Measurements from ENCODE around the gene PTPRZ1. TPM values are rescaled to one million over a fixed set of nuclear protein-coding genes. Genes with fewer than 3 reads are reported as not detected.

Gene PTPRZ1
- polyA plus RNA-seq, 4 donors = 3.1 to 5.9 (median 3.3) TPM

GRCh38 chr7:122035876-122036275 lies 162.9 kb downstream of the PTPRZ1 start:
- no peak for DNase-seq (ENCODE audit: low read depth in 4 of 4, low spot score in 2 of 4)

GRCh38 chr7:122038134-122038533 lies 165.2 kb downstream of the PTPRZ1 start:
- DNase-seq (ENCODE audit: low read depth in 4 of 4, low spot score in 2 of 4) = no peak

GRCh38 chr7:122038904-122039303 lies 165.9 kb downstream of the PTPRZ1 start:
- DNase-seq (ENCODE audit: low read depth in 4 of 4, low spot score in 2 of 4) = no peak

GRCh38 chr7:122040147-122040546 lies 167.2 kb downstream of the PTPRZ1 start:
- no peak for DNase-seq (ENCODE audit: low read depth in 4 of 4, low spot score in 2 of 4)

GRCh38 chr7:122046402-122046801 lies 173.4 kb downstream of the PTPRZ1 start:
- DNase-seq (ENCODE audit: low read depth in 4 of 4, low spot score in 2 of 4) = no peak

- DNase-seq (ENCODE audit: low read depth in 4 of 4, low spot score in 2 of 4) = no peak
Observed at GRCh38 chr7:122054393-122054792, 181.4 kb downstream of the PTPRZ1 start.

- no peak for DNase-seq (ENCODE audit: low read depth in 4 of 4, low spot score in 2 of 4)
Observed at GRCh38 chr7:122055073-122055472, 182.1 kb downstream of the PTPRZ1 start.

- no peak for DNase-seq (ENCODE audit: low read depth in 4 of 4, low spot score in 2 of 4)
Observed at GRCh38 chr7:122056977-122057376, 184.0 kb downstream of the PTPRZ1 start.

- DNase-seq (ENCODE audit: low read depth in 4 of 4, low spot score in 2 of 4) = no peak
Observed at GRCh38 chr7:122059542-122059941, 186.6 kb downstream of the PTPRZ1 start.

GRCh38 chr7:122063146-122063545 lies 190.2 kb downstream of the PTPRZ1 start:
- DNase-seq (ENCODE audit: low read depth in 4 of 4, low spot score in 2 of 4) = no peak

GRCh38 chr7:122064971-122065370 lies 192.0 kb downstream of the PTPRZ1 start:
- DNase-seq (ENCODE audit: low read depth in 4 of 4, low spot score in 2 of 4) = no peak

- DNase-seq (ENCODE audit: low read depth in 4 of 4, low spot score in 2 of 4) = no peak
Observed at GRCh38 chr7:122067077-122067476, 194.1 kb downstream of the PTPRZ1 start.

GRCh38 chr7:122068046-122068445 lies 195.1 kb downstream of the PTPRZ1 start:
- no peak for DNase-seq (ENCODE audit: low read depth in 4 of 4, low spot score in 2 of 4)

- DNase-seq (ENCODE audit: low read depth in 4 of 4, low spot score in 2 of 4) = no peak
Observed at GRCh38 chr7:122068999-122069398, 196.0 kb downstream of the PTPRZ1 start.

- no peak for DNase-seq (ENCODE audit: low read depth in 4 of 4, low spot score in 2 of 4)
Observed at GRCh38 chr7:122070062-122070461, 197.1 kb downstream of the PTPRZ1 start.

- no peak for DNase-seq (ENCODE audit: low read depth in 4 of 4, low spot score in 2 of 4)
Observed at GRCh38 chr7:122070834-122071233, 197.9 kb downstream of the PTPRZ1 start.

GRCh38 chr7:122072272-122072671 lies 199.3 kb downstream of the PTPRZ1 start:
- DNase-seq (ENCODE audit: low read depth in 4 of 4, low spot score in 2 of 4) = no peak

GRCh38 chr7:122072924-122073599 lies 200.1 kb downstream of the PTPRZ1 start:
- DNase-seq (ENCODE audit: low read depth in 4 of 4, low spot score in 2 of 4) = no peak

GRCh38 chr7:122073635-122074034 lies 200.7 kb downstream of the PTPRZ1 start:
- no peak for DNase-seq (ENCODE audit: low read depth in 4 of 4, low spot score in 2 of 4)

GRCh38 chr7:122082160-122082559 lies 209.2 kb downstream of the PTPRZ1 start:
- no peak for DNase-seq (ENCODE audit: low read depth in 4 of 4, low spot score in 2 of 4)

GRCh38 chr7:122082670-122083069 lies 209.7 kb downstream of the PTPRZ1 start:
- no peak for DNase-seq (ENCODE audit: low read depth in 4 of 4, low spot score in 2 of 4)

GRCh38 chr7:122092964-122093797 lies 220.2 kb downstream of the PTPRZ1 start:
- DNase-seq (ENCODE audit: low read depth in 4 of 4, low spot score in 2 of 4) = peak; percentile 11 to 62 (median 22)
